GM23338 (cell line): ENCODE data around the gene PLEKHA7.

Source experiments
- CREB1 ChIP-seq: fragments of 250-450 bp; sonication (Bioruptor Pico); IDR thresholded peaks from 2 replicates; pipeline ENCODE4 v1.5.0; 2020; ENCODE audit warnings: low read depth, mild to moderate bottlenecking, moderate library complexity
- EZH2 ChIP-seq: fragments of 200-600 bp; sonication (generic); IDR thresholded peaks from one replicate; pipeline ENCODE4 v1.8.0; 2017; ENCODE audit warnings: antibody characterized with exemption, mild to moderate bottlenecking, low read depth; ENCODE audit not compliant: unreplicated experiment
- EZH2phosphoT487 ChIP-seq: fragments of 200-600 bp; sonication (generic); IDR thresholded peaks from one replicate; pipeline ENCODE4 v1.8.1; 2018; ENCODE audit warnings: antibody characterized with exemption; ENCODE audit not compliant: unreplicated experiment
- JUNB ChIP-seq: IDR thresholded peaks from one replicate; pipeline ENCODE4 v1.6.1; 2016; ENCODE audit warnings: antibody characterized with exemption; ENCODE audit not compliant: unreplicated experiment
- NANOG ChIP-seq: IDR thresholded peaks from 2 replicates; pipeline ENCODE4 v1.6.1; 2016; ENCODE audit warnings: antibody characterized with exemption, borderline replicate concordance
- POLR2AphosphoS5 ChIP-seq: IDR thresholded peaks from 2 replicates; pipeline ENCODE4 v1.6.1; 2016; ENCODE audit warnings: antibody characterized with exemption, low read depth
- STAT1 ChIP-seq: IDR thresholded peaks from one replicate; pipeline ENCODE4 v1.6.1; 2016; ENCODE audit warnings: antibody characterized with exemption; ENCODE audit not compliant: unreplicated experiment
- ZNF114 ChIP-seq: fragments of 250-450 bp; sonication (Bioruptor Pico); IDR thresholded peaks from 2 replicates; pipeline ENCODE4 v1.5.0; 2020; ENCODE audit warnings: mild to moderate bottlenecking, moderate library complexity
- ZNF331 ChIP-seq: fragments of 250-450 bp; sonication (Bioruptor Pico); IDR thresholded peaks from 2 replicates; pipeline ENCODE4 v1.5.0; 2020; ENCODE audit warnings: low read depth, mild to moderate bottlenecking, moderate library complexity
- TF ChIP-seq, protein P1 (sequence below), 2 experiments: fragments of 200-600 bp in 1 of 2; sonication (generic) in 1 of 2; conservative IDR thresholded peaks; 2 replicates each; pipeline versions ENCODE4 v1.5.1 to v1.6.1; 2016 to 2017; ENCODE audit warnings: antibody characterized with exemption in 2 of 2, low read depth in 2 of 2, mild to moderate bottlenecking in 2 of 2, moderate library complexity in 1 of 2
- TF ChIP-seq, protein P2 (sequence below): IDR thresholded peaks from one replicate; pipeline ENCODE4 v1.6.1; 2018; ENCODE audit warnings: antibody characterized with exemption; ENCODE audit not compliant: unreplicated experiment
- TF ChIP-seq, protein P3 (sequence below): fragments of 250-450 bp; sonication (Bioruptor Pico); IDR thresholded peaks from 2 replicates; pipeline ENCODE4 v1.5.0; 2020; ENCODE audit warnings: mild to moderate bottlenecking, moderate library complexity
- TF ChIP-seq, protein P4 (sequence below): IDR thresholded peaks from 2 replicates; pipeline ENCODE4 v1.6.1; 2016; ENCODE audit warnings: antibody characterized with exemption

DNA sequence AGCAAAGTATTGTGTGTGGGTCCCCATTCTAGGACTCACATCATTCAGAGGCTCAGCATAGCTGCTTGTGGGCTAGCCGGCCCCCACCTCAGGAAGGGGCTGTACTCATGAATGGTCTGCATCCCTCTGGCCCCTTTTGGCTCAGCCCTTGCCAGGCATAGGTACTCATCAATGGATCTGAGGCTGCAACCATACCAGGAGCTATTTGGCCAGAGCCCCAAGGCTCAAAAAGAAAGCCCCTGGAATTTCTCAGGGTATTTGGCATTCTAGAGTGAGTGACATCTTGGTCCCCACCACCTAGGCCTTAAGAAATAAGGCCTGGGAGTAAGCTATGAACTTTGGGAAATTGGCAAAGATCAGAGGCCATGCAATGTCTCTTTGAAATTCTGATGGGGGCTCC, 38.3 kb downstream of the PLEKHA7 start:
- TF ChIP-seq, protein P1, sequence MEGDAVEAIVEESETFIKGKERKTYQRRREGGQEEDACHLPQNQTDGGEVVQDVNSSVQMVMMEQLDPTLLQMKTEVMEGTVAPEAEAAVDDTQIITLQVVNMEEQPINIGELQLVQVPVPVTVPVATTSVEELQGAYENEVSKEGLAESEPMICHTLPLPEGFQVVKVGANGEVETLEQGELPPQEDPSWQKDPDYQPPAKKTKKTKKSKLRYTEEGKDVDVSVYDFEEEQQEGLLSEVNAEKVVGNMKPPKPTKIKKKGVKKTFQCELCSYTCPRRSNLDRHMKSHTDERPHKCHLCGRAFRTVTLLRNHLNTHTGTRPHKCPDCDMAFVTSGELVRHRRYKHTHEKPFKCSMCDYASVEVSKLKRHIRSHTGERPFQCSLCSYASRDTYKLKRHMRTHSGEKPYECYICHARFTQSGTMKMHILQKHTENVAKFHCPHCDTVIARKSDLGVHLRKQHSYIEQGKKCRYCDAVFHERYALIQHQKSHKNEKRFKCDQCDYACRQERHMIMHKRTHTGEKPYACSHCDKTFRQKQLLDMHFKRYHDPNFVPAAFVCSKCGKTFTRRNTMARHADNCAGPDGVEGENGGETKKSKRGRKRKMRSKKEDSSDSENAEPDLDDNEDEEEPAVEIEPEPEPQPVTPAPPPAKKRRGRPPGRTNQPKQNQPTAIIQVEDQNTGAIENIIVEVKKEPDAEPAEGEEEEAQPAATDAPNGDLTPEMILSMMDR (conservative IDR thresholded peaks at IDR 0.05; ENCODE audit: low read depth in 2 of 2), result no peak
- TF ChIP-seq, protein P2, sequence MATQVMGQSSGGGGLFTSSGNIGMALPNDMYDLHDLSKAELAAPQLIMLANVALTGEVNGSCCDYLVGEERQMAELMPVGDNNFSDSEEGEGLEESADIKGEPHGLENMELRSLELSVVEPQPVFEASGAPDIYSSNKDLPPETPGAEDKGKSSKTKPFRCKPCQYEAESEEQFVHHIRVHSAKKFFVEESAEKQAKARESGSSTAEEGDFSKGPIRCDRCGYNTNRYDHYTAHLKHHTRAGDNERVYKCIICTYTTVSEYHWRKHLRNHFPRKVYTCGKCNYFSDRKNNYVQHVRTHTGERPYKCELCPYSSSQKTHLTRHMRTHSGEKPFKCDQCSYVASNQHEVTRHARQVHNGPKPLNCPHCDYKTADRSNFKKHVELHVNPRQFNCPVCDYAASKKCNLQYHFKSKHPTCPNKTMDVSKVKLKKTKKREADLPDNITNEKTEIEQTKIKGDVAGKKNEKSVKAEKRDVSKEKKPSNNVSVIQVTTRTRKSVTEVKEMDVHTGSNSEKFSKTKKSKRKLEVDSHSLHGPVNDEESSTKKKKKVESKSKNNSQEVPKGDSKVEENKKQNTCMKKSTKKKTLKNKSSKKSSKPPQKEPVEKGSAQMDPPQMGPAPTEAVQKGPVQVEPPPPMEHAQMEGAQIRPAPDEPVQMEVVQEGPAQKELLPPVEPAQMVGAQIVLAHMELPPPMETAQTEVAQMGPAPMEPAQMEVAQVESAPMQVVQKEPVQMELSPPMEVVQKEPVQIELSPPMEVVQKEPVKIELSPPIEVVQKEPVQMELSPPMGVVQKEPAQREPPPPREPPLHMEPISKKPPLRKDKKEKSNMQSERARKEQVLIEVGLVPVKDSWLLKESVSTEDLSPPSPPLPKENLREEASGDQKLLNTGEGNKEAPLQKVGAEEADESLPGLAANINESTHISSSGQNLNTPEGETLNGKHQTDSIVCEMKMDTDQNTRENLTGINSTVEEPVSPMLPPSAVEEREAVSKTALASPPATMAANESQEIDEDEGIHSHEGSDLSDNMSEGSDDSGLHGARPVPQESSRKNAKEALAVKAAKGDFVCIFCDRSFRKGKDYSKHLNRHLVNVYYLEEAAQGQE, result no peak
- TF ChIP-seq EZH2phosphoT487 (no peak), POLR2AphosphoS5 (no peak), CREB1 (CRISPR knock-in tag) (no peak), EZH2 (no peak), STAT1 (no peak), JUNB (no peak), NANOG (no peak), ZNF114 (CRISPR knock-in tag) (no peak), ZNF331 (CRISPR knock-in tag) (no peak)
- TF ChIP-seq, protein P3, sequence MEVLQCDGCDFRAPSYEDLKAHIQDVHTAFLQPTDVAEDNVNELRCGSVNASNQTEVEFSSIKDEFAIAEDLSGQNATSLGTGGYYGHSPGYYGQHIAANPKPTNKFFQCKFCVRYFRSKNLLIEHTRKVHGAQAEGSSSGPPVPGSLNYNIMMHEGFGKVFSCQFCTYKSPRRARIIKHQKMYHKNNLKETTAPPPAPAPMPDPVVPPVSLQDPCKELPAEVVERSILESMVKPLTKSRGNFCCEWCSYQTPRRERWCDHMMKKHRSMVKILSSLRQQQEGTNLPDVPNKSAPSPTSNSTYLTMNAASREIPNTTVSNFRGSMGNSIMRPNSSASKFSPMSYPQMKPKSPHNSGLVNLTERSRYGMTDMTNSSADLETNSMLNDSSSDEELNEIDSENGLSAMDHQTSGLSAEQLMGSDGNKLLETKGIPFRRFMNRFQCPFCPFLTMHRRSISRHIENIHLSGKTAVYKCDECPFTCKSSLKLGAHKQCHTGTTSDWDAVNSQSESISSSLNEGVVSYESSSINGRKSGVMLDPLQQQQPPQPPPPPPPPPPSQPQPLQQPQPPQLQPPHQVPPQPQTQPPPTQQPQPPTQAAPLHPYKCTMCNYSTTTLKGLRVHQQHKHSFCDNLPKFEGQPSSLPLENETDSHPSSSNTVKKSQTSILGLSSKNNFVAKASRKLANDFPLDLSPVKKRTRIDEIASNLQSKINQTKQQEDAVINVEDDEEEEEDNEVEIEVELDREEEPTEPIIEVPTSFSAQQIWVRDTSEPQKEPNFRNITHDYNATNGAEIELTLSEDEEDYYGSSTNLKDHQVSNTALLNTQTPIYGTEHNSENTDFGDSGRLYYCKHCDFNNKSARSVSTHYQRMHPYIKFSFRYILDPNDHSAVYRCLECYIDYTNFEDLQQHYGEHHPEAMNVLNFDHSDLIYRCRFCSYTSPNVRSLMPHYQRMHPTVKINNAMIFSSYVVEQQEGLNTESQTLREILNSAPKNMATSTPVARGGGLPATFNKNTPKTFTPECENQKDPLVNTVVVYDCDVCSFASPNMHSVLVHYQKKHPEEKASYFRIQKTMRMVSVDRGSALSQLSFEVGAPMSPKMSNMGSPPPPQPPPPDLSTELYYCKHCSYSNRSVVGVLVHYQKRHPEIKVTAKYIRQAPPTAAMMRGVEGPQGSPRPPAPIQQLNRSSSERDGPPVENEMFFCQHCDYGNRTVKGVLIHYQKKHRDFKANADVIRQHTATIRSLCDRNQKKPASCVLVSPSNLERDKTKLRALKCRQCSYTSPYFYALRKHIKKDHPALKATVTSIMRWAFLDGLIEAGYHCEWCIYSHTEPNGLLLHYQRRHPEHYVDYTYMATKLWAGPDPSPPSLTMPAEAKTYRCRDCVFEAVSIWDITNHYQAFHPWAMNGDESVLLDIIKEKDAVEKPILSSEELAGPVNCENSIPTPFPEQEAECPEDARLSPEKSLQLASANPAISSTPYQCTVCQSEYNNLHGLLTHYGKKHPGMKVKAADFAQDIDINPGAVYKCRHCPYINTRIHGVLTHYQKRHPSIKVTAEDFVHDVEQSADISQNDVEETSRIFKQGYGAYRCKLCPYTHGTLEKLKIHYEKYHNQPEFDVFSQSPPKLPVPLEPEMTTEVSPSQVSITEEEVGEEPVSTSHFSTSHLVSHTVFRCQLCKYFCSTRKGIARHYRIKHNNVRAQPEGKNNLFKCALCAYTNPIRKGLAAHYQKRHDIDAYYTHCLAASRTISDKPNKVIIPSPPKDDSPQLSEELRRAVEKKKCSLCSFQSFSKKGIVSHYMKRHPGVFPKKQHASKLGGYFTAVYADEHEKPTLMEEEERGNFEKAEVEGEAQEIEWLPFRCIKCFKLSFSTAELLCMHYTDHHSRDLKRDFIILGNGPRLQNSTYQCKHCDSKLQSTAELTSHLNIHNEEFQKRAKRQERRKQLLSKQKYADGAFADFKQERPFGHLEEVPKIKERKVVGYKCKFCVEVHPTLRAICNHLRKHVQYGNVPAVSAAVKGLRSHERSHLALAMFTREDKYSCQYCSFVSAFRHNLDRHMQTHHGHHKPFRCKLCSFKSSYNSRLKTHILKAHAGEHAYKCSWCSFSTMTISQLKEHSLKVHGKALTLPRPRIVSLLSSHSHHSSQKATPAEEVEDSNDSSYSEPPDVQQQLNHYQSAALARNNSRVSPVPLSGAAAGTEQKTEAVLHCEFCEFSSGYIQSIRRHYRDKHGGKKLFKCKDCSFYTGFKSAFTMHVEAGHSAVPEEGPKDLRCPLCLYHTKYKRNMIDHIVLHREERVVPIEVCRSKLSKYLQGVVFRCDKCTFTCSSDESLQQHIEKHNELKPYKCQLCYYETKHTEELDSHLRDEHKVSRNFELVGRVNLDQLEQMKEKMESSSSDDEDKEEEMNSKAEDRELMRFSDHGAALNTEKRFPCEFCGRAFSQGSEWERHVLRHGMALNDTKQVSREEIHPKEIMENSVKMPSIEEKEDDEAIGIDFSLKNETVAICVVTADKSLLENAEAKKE (CRISPR knock-in tag), result no peak
- TF ChIP-seq, protein P4, sequence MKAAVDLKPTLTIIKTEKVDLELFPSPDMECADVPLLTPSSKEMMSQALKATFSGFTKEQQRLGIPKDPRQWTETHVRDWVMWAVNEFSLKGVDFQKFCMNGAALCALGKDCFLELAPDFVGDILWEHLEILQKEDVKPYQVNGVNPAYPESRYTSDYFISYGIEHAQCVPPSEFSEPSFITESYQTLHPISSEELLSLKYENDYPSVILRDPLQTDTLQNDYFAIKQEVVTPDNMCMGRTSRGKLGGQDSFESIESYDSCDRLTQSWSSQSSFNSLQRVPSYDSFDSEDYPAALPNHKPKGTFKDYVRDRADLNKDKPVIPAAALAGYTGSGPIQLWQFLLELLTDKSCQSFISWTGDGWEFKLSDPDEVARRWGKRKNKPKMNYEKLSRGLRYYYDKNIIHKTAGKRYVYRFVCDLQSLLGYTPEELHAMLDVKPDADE, result no peak
